OCI-M2 (cell line): ENCODE data around the gene OR2V2.
"Not testable (repeated sequence)": the region's sequence is repeated elsewhere in the genome, so short reads cannot be mapped to it uniquely, and the experiment has no call there.

Experiments
- DNase-seq: peaks from one replicate; lab custom pipeline; 2025; ENCODE audit not compliant: unreplicated experiment; lab: John Stamatoyannopoulos, UW

OR2V2 gene

GRCh38 chr5:181146927-181147636 lies at the start of gene OR2V2:
Gene OR2V2, plus strand, starts transcription at chr5:181147586. Its CDS starts 7,357 bp downstream, at chr5:181154943.
- not testable (repeated sequence) for DNase-seq

- DNase-seq = not testable (repeated sequence)
Observed at GRCh38 chr5:181097759-181098491, 49.5 kb upstream of the OR2V2 start.

GRCh38 chr5:181098762-181099601 lies 48.4 kb upstream of the OR2V2 start:
- no peak for DNase-seq

GRCh38 chr5:181099602-181100086 lies 47.7 kb upstream of the OR2V2 start:
- no peak for DNase-seq

- DNase-seq = no peak
Observed at GRCh38 chr5:181100121-181100875, 47.1 kb upstream of the OR2V2 start.

GRCh38 chr5:181101030-181101641 lies 46.2 kb upstream of the OR2V2 start:
- not testable (repeated sequence) for DNase-seq

GRCh38 chr5:181101930-181102674 lies 45.3 kb upstream of the OR2V2 start:
- DNase-seq = not testable (repeated sequence)

- DNase-seq = not testable (repeated sequence)
Observed at GRCh38 chr5:181104259-181104568, 43.2 kb upstream of the OR2V2 start.

GRCh38 chr5:181104606-181105390 lies 42.6 kb upstream of the OR2V2 start:
- DNase-seq = not testable (repeated sequence)

- no peak for DNase-seq
Observed at GRCh38 chr5:181105391-181106025, 41.9 kb upstream of the OR2V2 start.

- DNase-seq = no peak
Observed at GRCh38 chr5:181107699-181108098, 39.7 kb upstream of the OR2V2 start.

GRCh38 chr5:181108578-181109165 lies 38.7 kb upstream of the OR2V2 start:
- DNase-seq = no peak

- DNase-seq = no peak
Observed at GRCh38 chr5:181109489-181110013, 37.8 kb upstream of the OR2V2 start.

- no peak for DNase-seq
Observed at GRCh38 chr5:181111010-181111409, 36.4 kb upstream of the OR2V2 start.

GRCh38 chr5:181112476-181112875 lies 34.9 kb upstream of the OR2V2 start:
- no peak for DNase-seq

GRCh38 chr5:181113572-181113971 lies 33.8 kb upstream of the OR2V2 start:
- DNase-seq = not testable (repeated sequence)

GRCh38 chr5:181114284-181114843 lies 33.0 kb upstream of the OR2V2 start:
- DNase-seq = no peak
